HepG2 (cell line): ENCODE data around the gene DRC3. TPM values are rescaled to one million over a fixed set of nuclear protein-coding genes. Genes with fewer than 3 reads are reported as not detected.
A peak's percentile ranks its signal among the peaks of the same experiment; 100 is the strongest.

Experiments
- BRCA1 ChIP-seq: sonication (generic); formaldehyde crosslinking; IDR thresholded peaks from 2 replicates; pipeline ENCODE4 v1.4.0; 2020; ENCODE audit warnings: missing genetic modification reagents
- GTF2F1 ChIP-seq: fragments of 150-350 bp; IDR thresholded peaks from 2 replicates; pipeline ENCODE4 v1.6.1; 2014; ENCODE audit warnings: low read length
- HDAC1 ChIP-seq: sonication (generic); formaldehyde crosslinking; IDR thresholded peaks from 2 replicates; pipeline ENCODE4 v1.5.1; 2020; ENCODE audit warnings: mild to moderate bottlenecking, missing genetic modification reagents
- HDAC2 ChIP-seq: sonication (generic); formaldehyde crosslinking; IDR thresholded peaks from 2 replicates; pipeline ENCODE4 v1.4.0; 2020; ENCODE audit warnings: missing genetic modification reagents
- NR3C1 ChIP-seq: sonication (generic); formaldehyde crosslinking; IDR thresholded peaks from 2 replicates; pipeline ENCODE4 v1.4.0; 2020; ENCODE audit warnings: missing genetic modification reagents
- PRMT3 ChIP-seq: sonication (generic); formaldehyde crosslinking; IDR thresholded peaks from 2 replicates; pipeline ENCODE4 v1.8.1; 2022; ENCODE audit warnings: low read depth, mild to moderate bottlenecking, moderate library complexity, missing genetic modification reagents, borderline replicate concordance
- SKI ChIP-seq: fragments of 450-650 bp; IDR thresholded peaks from one replicate; pipeline ENCODE4 v1.6.1; 2018; ENCODE audit warnings: mild to moderate bottlenecking; ENCODE audit not compliant: partially characterized antibody
- SNAI1 ChIP-seq: sonication (generic); formaldehyde crosslinking; IDR thresholded peaks from 2 replicates; pipeline ENCODE4 v1.5.0; 2020; ENCODE audit warnings: mild to moderate bottlenecking, missing genetic modification reagents, borderline replicate concordance
- TOE1 ChIP-seq: sonication (generic); formaldehyde crosslinking; IDR thresholded peaks from 2 replicates; pipeline ENCODE4 v1.4.0; 2020; ENCODE audit warnings: mild to moderate bottlenecking, missing genetic modification reagents
- ZMYM4 ChIP-seq: sonication (generic); formaldehyde crosslinking; IDR thresholded peaks from 2 replicates; pipeline ENCODE4 v1.8.1; 2023; ENCODE audit warnings: mild to moderate bottlenecking, missing genetic modification reagents
- ZNF205 ChIP-seq: IDR thresholded peaks from 2 replicates; pipeline ENCODE4 v1.6.1; 2018; ENCODE audit warnings: missing biosample characterization, missing genetic modification reagents
- ZNF253 ChIP-seq: sonication (generic); formaldehyde crosslinking; IDR thresholded peaks from 2 replicates; pipeline ENCODE4 v1.8.0; 2022; ENCODE audit warnings: mild to moderate bottlenecking, missing genetic modification reagents, borderline replicate concordance
- ZNF275 ChIP-seq: sonication (generic); formaldehyde crosslinking; IDR thresholded peaks from 2 replicates; pipeline ENCODE4 v1.8.0; 2022; ENCODE audit warnings: missing genetic modification reagents, mild to moderate bottlenecking, inconsistent platforms, borderline replicate concordance
- ZNF281 ChIP-seq: sonication (generic); formaldehyde crosslinking; IDR thresholded peaks from 2 replicates; pipeline ENCODE4 v1.4.0; 2020; ENCODE audit warnings: missing genetic modification reagents, borderline replicate concordance
- ZNF431 ChIP-seq: sonication (generic); formaldehyde crosslinking; IDR thresholded peaks from 2 replicates; pipeline ENCODE4 v1.9.0; 2022; ENCODE audit warnings: missing genetic modification reagents, low read depth, mild to moderate bottlenecking, borderline replicate concordance
- ZNF484 ChIP-seq: sonication (generic); formaldehyde crosslinking; IDR thresholded peaks from 2 replicates; pipeline ENCODE4 v1.5.1; 2020; ENCODE audit warnings: mild to moderate bottlenecking, low read depth, missing genetic modification reagents, borderline replicate concordance
- ZNF558 ChIP-seq: sonication (generic); formaldehyde crosslinking; IDR thresholded peaks from 2 replicates; pipeline ENCODE4 v1.9.0; 2022; ENCODE audit warnings: mild to moderate bottlenecking, missing genetic modification reagents, borderline replicate concordance
- ZNF644 ChIP-seq: IDR thresholded peaks from 2 replicates; pipeline ENCODE4 v1.6.1; 2016; ENCODE audit warnings: low read depth
- polyA plus RNA-seq, 8 experiments: library from polyadenylated mRNA; depleted of rRNA in 3 of 8; stranded (reverse) in 7 of 8; unstranded in 1 of 8; fragments of >200 nt; fragmentation: Illumina TruSeq in 4 of 8; extraction: Trizol in 4 of 8; gene quantifications; 2 replicates each; pipeline versions ENCODE4 v1.2.1 to v1.2.3, GENCODE V29; 2011 to 2016; ENCODE audit warnings: low read depth in 4 of 8, missing spikeins in 1 of 8, mixed read lengths in 1 of 8; ENCODE audit not compliant: insufficient read depth in 1 of 8
- total RNA-seq, 5 experiments: library from RNA; depleted of rRNA; stranded (reverse); fragments of >200 nt; fragmentation: Illumina TruSeq; extraction: Trizol; gene quantifications; 2 replicates each; pipeline ENCODE4 v1.2.3, GENCODE V29; 2016; ENCODE audit warnings: low read depth in 1 of 5
- TF ChIP-seq, protein P1 (sequence below): sonication (generic); formaldehyde crosslinking; IDR thresholded peaks from 2 replicates; pipeline ENCODE4 v1.9.0; 2021; ENCODE audit warnings: missing genetic modification reagents, borderline replicate concordance
- TF ChIP-seq, protein P2 (sequence below): sonication (generic); formaldehyde crosslinking; IDR thresholded peaks from 2 replicates; pipeline ENCODE4 v1.4.0; 2020; ENCODE audit warnings: missing genetic modification reagents, mild to moderate bottlenecking, borderline replicate concordance

The DRC3 gene
- total and polyA plus RNA-seq, 2 of the 13 experiments (the other 11 are each of a cell fraction or from before 2014, with no cell fraction given), result 0.53 to 0.87 TPM

- TF ChIP-seq, protein P1, sequence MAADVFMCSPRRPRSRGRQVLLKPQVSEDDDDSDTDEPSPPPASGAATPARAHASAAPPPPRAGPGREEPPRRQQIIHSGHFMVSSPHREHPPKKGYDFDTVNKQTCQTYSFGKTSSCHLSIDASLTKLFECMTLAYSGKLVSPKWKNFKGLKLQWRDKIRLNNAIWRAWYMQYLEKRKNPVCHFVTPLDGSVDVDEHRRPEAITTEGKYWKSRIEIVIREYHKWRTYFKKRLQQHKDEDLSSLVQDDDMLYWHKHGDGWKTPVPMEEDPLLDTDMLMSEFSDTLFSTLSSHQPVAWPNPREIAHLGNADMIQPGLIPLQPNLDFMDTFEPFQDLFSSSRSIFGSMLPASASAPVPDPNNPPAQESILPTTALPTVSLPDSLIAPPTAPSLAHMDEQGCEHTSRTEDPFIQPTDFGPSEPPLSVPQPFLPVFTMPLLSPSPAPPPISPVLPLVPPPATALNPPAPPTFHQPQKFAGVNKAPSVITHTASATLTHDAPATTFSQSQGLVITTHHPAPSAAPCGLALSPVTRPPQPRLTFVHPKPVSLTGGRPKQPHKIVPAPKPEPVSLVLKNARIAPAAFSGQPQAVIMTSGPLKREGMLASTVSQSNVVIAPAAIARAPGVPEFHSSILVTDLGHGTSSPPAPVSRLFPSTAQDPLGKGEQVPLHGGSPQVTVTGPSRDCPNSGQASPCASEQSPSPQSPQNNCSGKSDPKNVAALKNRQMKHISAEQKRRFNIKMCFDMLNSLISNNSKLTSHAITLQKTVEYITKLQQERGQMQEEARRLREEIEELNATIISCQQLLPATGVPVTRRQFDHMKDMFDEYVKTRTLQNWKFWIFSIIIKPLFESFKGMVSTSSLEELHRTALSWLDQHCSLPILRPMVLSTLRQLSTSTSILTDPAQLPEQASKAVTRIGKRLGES, result no peak
- TF ChIP-seq HDAC1 (CRISPR knock-in tag) (peak; percentile 86), ZNF275 (CRISPR knock-in tag) (no peak), ZMYM4 (CRISPR knock-in tag) (peak; percentile 68; the same call in 1 of the 2 replicates), NR3C1 (CRISPR knock-in tag) (no peak), ZNF644 (CRISPR knock-in tag) (0 out of 2 replicates have a peak, but pooled peaks have one; percentile 29), HDAC2 (peak; percentile 66), ZNF484 (CRISPR knock-in tag) (0 out of 2 replicates have a peak, but pooled peaks have one; percentile 48), TOE1 (no peak), ZNF431 (CRISPR knock-in tag) (no peak), ZNF205 (CRISPR knock-in tag) (0 out of 2 replicates have a peak, but pooled peaks have one; percentile 34), BRCA1 (CRISPR knock-in tag) (0 out of 2 replicates have a peak, but pooled peaks have one; percentile 59), PRMT3 (CRISPR knock-in tag) (no peak), SNAI1 (CRISPR knock-in tag) (peak; percentile 92; the same call in 1 of the 2 replicates), ZNF281 (CRISPR knock-in tag) (peak; percentile 54), ZNF558 (no peak), ZNF253 (no peak), SKI (peak; percentile 45), GTF2F1 (no peak)
- TF ChIP-seq, protein P2, sequence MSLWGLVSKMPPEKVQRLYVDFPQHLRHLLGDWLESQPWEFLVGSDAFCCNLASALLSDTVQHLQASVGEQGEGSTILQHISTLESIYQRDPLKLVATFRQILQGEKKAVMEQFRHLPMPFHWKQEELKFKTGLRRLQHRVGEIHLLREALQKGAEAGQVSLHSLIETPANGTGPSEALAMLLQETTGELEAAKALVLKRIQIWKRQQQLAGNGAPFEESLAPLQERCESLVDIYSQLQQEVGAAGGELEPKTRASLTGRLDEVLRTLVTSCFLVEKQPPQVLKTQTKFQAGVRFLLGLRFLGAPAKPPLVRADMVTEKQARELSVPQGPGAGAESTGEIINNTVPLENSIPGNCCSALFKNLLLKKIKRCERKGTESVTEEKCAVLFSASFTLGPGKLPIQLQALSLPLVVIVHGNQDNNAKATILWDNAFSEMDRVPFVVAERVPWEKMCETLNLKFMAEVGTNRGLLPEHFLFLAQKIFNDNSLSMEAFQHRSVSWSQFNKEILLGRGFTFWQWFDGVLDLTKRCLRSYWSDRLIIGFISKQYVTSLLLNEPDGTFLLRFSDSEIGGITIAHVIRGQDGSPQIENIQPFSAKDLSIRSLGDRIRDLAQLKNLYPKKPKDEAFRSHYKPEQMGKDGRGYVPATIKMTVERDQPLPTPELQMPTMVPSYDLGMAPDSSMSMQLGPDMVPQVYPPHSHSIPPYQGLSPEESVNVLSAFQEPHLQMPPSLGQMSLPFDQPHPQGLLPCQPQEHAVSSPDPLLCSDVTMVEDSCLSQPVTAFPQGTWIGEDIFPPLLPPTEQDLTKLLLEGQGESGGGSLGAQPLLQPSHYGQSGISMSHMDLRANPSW (CRISPR knock-in tag), result no peak; the same call in 1 of the 2 replicates
Measured at GRCh38 chr17:18038861-18039534, 66.3 kb downstream of the DRC3 start, which contains the start of the genes ATPAF2 and GID4 (continued).
